Pancreas (tissue), 10 donors: ENCODE data around the gene SIRPD. TPM values are rescaled to one million over a fixed set of nuclear protein-coding genes. Genes with fewer than 3 reads are reported as not detected.

Experiments
- ATAC-seq, 4 donors: fragments of 200-7000 bp; cut with Tn5 transposase; one replicate each; pipeline versions ENCODE4 v1.8.0 to v1.9.1; 2020; ENCODE audit warnings: mild to moderate bottlenecking in 4 of 4, moderate library complexity in 4 of 4
- DNase-seq, 6 donors: peaks; one replicate each; pipeline ENCODE4 v3.0.0-alpha.2; 2020
- FAIRE-seq: peaks from 2 replicates; lab custom pipeline; 2012; peaks lifted over from hg19 to GRCh38; lab: Jason Lieb, UNC
- H3K27ac ChIP-seq, 4 donors: fragments of 200-600 bp; sonication (generic); 1 replicate in 3 of 4; 2 replicates in 1 of 4; pipeline versions ENCODE4 v1.5.0 to v1.8.0; 2020
- H3K27me3 ChIP-seq, 4 donors: fragments of 200-600 bp; one replicate each; pipeline ENCODE4 v1.8.0; 2021
- H3K36me3 ChIP-seq, 3 donors: fragments of 200-600 bp; sonication (generic) in 1 of 3; one replicate each; pipeline versions ENCODE4 v1.5.0 to v1.8.0; 2020 to 2021
- H3K4me1 ChIP-seq, 3 donors: fragments of 200-600 bp; one replicate each; pipeline ENCODE4 v1.8.0; 2021
- H3K4me3 ChIP-seq, 4 donors: fragments of 200-600 bp; sonication (generic) in 2 of 4; one replicate each; pipeline versions ENCODE4 v1.5.0 to v1.8.0; 2020 to 2021
- H3K9me3 ChIP-seq, 4 donors: fragments of 200-600 bp; one replicate each; pipeline ENCODE4 v1.8.0; 2021
- WGBS, 2 donors: extraction: QIAGEN DNeasy Blood & Tissue Kit; methylation state at CpG; one replicate each; pipeline ENCODE4 v1.1.7; 2013; 5-methylcytosine and 5-hydroxymethylcytosine counted together
- intact Hi-C, 3 donors: fragments of 100-400 bp; cut with DNase I; formaldehyde crosslinking; loops; one replicate each; pipeline versions ENCODE4 v1.11.1 to v1.14.2; 2022
- polyA plus RNA-seq, 2 donors: library from polyadenylated mRNA; stranded (reverse); fragments of 200-250 nt; gene quantifications; one replicate each; pipeline ENCODE4 v1.2.3, GENCODE V29; 2013
- total RNA-seq, 6 donors: library from RNA; stranded (reverse); fragmentation: NEBNext Ultra II Directional in 4 of 6; extraction: Animal tissue kit (Norgen Biotek cat#: 25700) in 4 of 6; gene quantifications; one replicate each; pipeline versions ENCODE4 v1.2.1 to v1.2.4, GENCODE V29; 2021 to 2023
- TF ChIP-seq, protein P1 (sequence below), 4 donors: fragments of 200-600 bp; sonication (generic) in 3 of 4; IDR thresholded peaks; one replicate each; pipeline versions ENCODE4 v1.5.0 to v1.8.0; 2021; ENCODE audit warnings: antibody characterized with exemption in 4 of 4
- donor health status: healthy with polysubstance abuse.
- donor health status: DM: no; HTN: no; CAD: no; lungs with moderate emphysema.
- donor health status: DM: no; HTN: no; CAD: no.
- donor health status: control.
- donor health status: control.
- donor health status: Bipolar disorder and iron deficiency.
- donor health status: DM: yes; HTN: yes; CAD: no.
- donor health status: DM: no; HTN: no; CAD: no.
- donor health status: DM: no; HTN: no; CAD: no.
- donor health status: DM: yes; HTN: yes; CAD: no.

The SIRPD gene
- total and polyA plus RNA-seq, 8 donors: not detected

GRCh38 chr20:1534526-1534925 is 23.0 kb downstream of the SIRPD start:
- 48 to 59% methylated on average over 5 of the region's 5 CpGs for WGBS, 2 donors
- H3K4me1 ChIP-seq: no peaks in the 10 kb centered on the region
- TF ChIP-seq, protein P1, sequence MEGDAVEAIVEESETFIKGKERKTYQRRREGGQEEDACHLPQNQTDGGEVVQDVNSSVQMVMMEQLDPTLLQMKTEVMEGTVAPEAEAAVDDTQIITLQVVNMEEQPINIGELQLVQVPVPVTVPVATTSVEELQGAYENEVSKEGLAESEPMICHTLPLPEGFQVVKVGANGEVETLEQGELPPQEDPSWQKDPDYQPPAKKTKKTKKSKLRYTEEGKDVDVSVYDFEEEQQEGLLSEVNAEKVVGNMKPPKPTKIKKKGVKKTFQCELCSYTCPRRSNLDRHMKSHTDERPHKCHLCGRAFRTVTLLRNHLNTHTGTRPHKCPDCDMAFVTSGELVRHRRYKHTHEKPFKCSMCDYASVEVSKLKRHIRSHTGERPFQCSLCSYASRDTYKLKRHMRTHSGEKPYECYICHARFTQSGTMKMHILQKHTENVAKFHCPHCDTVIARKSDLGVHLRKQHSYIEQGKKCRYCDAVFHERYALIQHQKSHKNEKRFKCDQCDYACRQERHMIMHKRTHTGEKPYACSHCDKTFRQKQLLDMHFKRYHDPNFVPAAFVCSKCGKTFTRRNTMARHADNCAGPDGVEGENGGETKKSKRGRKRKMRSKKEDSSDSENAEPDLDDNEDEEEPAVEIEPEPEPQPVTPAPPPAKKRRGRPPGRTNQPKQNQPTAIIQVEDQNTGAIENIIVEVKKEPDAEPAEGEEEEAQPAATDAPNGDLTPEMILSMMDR (IDR thresholded peaks at IDR 0.05): no peak
- H3K36me3 ChIP-seq: no peaks in the 10 kb centered on the region
- no peak overlapping the region for H3K27ac ChIP-seq
- intact Hi-C loops: no loop called here
- FAIRE-seq (no peak), ATAC-seq (no peak), DNase-seq (no peak)
- no peaks in the 10 kb centered on the region for H3K9me3 ChIP-seq
- no peak overlapping the region for H3K4me3 ChIP-seq
- H3K27me3 ChIP-seq: no peaks in the 10 kb centered on the region

- Histone ChIP-seq H3K4me1 (no peaks in the 10 kb centered on the region), H3K4me3 (no peak overlapping the region), H3K27me3 (peaks cover 0 to under 1% (median 0%) of the 10 kb centered on the region in 4 donors), H3K36me3 (no peaks in the 10 kb centered on the region), H3K9me3 (no peaks in the 10 kb centered on the region), H3K27ac (no peak overlapping the region)
- ATAC-seq (no peak), DNase-seq (no peak), FAIRE-seq (no peak)
- TF ChIP-seq, protein P1 (IDR thresholded peaks at IDR 0.05): no peak
- WGBS, 2 donors: 66 to 70% methylated on average over 4 of the region's 4 CpGs
- intact Hi-C loops: no loop called here
Observed at GRCh38 chr20:1533059-1533458, 24.4 kb downstream of the SIRPD start.

DNA sequence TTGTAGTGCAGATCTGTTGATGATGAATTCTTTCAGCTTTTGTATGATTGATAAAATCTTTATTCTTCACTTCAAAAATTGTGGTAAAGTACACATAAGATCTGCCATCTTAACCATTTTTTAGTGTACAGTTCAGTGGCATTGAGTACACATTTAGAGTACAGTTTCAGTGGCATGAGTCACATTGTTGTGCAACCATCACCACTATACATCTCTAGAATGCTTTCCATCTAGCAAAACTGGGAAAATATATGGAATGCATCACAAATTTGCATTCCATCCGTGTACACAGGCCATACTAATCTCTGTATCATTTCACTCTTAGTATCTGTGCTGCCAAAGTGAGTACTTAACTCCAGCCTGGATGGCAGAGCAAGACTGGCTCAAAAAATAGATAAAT is 28.7 kb downstream of the SIRPD start:
- Histone ChIP-seq H3K27me3 (peaks cover 0 to 5% (median 2%) of the 10 kb centered on the region in 4 donors), H3K4me1 (no peaks in the 10 kb centered on the region), H3K36me3 (no peaks in the 10 kb centered on the region), H3K9me3 (no peaks in the 10 kb centered on the region), H3K4me3 (no peak overlapping the region), H3K27ac (no peak overlapping the region)
- TF ChIP-seq, protein P1 (IDR thresholded peaks at IDR 0.05): no peak
- intact Hi-C loops: no loop called here
- FAIRE-seq (no peak), DNase-seq (no peak), ATAC-seq (no peak)
- WGBS, 2 donors: 11 to 22% methylated on average over 1 of the region's 1 CpG

DNA sequence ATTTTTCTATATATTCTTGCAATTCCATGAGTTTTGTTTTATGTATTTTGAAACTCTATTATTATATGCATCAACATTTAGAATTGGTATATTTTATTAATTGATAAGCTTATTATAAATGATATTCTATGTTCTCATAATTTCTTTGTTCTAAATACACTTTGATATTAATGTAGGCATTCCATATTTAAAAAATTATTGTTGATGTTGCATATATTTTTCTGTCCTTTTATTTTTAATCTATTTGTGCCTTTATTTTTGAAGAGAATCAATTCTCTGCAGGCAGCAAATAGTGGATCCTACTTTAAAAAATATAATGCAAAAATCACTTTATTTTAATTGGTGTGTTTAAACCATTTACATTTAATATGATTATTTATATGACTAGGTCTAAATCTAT is 29.6 kb downstream of the SIRPD start:
- intact Hi-C loops: no loop called here
- no peak for DNase-seq
- ATAC-seq: no peak
- FAIRE-seq: peak; percentile 41
- Histone ChIP-seq H3K4me3 (no peak overlapping the region), H3K27ac (no peak overlapping the region), H3K9me3 (no peaks in the 10 kb centered on the region), H3K4me1 (no peaks in the 10 kb centered on the region), H3K36me3 (no peaks in the 10 kb centered on the region), H3K27me3 (peaks cover 0 to 5% (median 2%) of the 10 kb centered on the region in 4 donors)
- TF ChIP-seq, protein P1 (IDR thresholded peaks at IDR 0.05): no peak

DNA sequence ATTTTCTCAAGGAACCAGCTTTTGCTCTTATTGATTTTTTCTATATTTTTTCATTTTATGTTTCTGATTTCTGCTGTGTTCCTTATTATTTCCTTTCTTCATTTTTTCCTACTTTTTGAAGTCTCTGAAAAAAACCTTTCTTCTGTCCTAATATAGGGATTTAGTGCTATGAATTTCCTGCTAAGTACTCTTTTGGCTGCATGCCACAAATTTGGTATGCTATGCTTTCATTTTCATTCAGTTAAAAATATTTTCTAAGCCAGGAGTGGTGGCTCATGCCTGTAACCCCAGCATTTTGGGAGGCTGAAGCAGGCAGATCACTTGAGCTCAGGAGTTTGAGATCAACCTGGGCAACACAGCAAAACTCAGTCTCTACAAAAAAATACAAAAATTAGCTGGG is 30.6 kb downstream of the SIRPD start:
- TF ChIP-seq, protein P1 (IDR thresholded peaks at IDR 0.05): no peak
- H3K4me3 ChIP-seq: no peak overlapping the region
- intact Hi-C loops: no loop called here
- DNase-seq: no peak
- no peak overlapping the region for H3K27ac ChIP-seq
- FAIRE-seq: no peak
- H3K27me3 ChIP-seq: peaks cover 0 to 5% (median 2%) of the 10 kb centered on the region in 4 donors
- ATAC-seq: no peak
- H3K4me1 ChIP-seq: no peaks in the 10 kb centered on the region
- H3K9me3 ChIP-seq: no peaks in the 10 kb centered on the region
- H3K36me3 ChIP-seq: no peaks in the 10 kb centered on the region
